HG02678 (cell line): ENCODE data around the gene JAKMIP1.
A peak's percentile ranks its signal among the peaks of the same experiment; 100 is the strongest.

Experiments
- ATAC-seq: cut with Tn5 transposase; IDR thresholded peaks from one replicate; pipeline ENCODE4 v1.9.1; 2021; ENCODE audit warnings: mild to moderate bottlenecking, moderate library complexity; ENCODE audit not compliant: unreplicated experiment

The JAKMIP1 gene

DNA sequence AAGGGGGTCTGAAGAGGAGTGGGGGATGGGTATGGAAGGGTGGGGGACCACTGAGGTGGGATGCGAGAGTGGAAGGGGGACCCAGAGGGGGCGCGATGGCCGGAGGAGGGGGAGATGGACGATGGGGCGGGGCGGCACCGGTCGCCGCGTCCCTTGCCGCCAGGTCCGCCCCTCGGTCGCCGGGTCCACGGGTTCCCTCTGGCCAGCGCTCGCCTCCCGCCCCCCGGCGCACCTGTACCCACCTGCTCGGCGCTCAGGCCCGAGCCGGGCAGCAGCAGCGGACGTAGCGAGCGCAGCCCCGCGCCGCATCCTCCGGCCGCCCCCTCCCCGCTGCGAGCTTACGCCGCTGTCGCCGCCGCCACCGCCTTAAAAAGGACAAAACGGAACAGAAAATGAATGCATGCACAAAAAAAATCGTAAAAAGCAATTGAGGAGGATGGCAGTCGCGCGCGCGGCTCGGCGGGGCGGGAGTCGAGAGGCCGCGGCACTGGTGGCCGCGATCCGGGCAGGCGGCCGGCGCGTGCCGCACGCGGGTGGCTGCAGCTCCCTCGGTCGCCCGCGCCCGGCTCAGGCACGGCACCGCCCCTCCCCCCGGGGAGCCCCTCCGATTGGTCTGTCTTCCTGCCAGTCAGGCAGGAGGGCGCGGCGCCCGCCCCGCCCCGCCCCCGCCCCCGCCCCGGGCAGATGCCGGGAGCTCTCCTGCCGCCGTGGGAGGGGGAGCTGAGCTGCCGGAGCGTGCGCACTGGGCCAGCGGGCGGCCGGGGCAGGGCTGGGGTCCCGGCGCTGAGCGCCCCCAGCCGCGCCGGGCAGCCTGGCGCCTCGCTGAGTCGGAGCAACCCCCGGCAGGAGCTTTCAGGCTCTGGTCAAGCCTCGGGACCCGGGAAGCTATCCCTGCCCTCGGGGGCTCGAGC is at the start of gene JAKMIP1:
Gene JAKMIP1 (minus strand): TSS at position 539 of the 911 bp plus-strand sequence. CDS start 87,699 bp downstream, outside the sequence.
- ATAC-seq, result peak; percentile 82

- ATAC-seq, result no peak
These were observed 48.0 kb upstream of the JAKMIP1 start for GRCh38 chr4:6248394-6248793.

DNA sequence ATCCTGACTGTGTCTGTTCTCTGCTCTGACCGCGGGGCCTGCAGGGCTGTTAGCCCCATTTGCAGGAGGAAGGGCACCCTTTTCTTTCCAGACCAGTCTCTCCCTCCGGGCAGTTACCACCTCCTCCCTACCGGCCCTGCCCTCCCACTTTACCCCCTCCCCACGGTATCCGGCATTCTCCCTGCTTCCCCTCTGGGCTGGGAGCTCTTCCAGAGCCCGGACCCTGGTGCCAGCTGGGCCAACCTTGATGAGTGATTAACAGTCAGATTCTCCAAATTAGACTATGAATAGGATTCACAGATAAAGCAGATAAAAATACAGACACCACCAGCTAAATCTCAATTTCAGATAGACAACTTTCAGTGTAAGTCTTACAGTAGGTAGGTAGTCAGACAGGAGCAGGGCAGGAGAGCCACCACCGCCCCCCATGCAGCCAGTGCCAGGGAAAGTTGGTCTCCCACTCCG is 45.9 kb upstream of the JAKMIP1 start:
- ATAC-seq, result no peak

DNA sequence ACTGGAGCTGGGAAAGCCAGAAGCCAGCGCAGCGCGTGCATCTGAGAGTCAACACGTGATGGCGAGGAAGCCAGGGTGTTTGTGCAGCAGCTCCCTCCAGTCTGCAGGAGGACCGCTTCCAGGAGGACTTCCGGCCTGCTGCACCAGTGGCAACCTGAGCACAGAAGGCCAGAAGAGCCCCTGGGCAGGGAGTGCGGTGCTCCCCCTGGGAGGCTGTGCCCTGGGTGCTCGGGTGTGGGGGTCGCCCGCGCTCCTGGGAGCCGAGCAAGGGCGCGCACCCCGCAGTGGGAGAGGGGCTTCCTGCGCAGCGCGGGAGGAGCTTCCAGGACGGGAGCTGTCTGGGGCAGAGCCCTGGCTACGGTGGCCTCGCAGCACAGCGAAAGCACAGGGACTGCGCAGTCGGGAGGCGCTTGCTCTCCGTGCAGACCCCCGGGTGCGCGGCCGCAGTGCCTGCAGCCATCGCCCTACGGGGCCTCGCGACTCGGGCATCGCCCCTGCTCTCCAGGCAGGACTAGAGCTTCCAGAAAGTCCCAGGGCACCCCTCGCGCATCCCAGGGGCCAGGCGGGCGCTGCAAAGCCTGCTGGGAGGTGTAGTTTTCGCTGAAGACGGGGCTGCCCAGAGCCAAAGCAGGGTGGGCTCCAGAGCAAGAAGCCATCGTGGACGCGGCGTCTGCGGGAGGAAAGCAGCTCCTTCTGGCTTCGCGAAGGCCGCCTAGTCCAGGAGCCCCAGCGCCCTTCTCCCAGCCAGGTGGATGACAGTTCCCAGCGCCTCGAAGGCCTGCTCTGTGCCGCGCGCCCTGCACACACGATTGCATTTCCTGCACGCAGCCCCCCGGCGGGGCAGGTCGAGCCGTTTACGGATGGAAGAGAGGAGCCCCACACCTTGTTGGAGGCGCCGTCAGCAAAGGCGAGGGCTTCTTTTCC is 45.2 kb upstream of the JAKMIP1 start:
- ATAC-seq, result no peak

DNA sequence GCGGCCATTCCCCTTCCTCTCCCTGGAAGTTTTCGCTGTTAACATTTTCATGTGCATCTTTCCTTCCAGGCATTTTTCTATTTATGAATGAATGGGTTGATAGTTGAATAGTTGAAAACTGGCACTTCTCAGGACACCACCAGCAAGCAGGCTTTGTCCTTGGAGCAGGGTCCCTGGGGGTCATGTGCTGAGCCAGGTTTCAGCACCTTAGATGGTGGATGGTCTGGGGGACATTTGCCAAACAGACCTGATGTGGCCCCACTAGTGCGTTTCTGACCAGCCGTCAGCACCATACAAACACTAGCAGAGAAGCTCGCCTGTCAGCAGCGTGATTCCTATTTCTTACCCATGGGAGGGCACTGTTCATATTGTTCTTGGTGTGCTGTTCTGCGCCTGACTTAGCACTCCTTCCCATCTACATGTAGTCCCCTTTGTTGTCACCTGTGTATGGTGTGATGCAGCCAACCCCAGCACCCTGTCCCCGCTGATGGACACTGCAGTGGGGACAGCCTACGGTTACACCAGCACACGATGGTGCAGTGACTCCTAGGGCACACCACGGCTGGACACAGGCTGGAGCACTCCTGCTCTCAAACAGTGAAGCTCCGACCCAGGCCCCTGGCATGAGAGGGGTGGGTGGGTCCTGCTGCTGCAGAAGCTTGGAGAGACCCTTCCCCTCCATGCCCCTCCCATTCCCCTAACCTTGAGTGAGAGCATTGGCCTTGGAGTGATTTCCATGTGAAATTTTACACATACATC is 42.1 kb upstream of the JAKMIP1 start:
- no peak for ATAC-seq

- no peak for ATAC-seq
These were observed 40.9 kb upstream of the JAKMIP1 start for GRCh38 chr4:6241062-6241845.

GRCh38 chr4:6239968-6240367 is 39.6 kb upstream of the JAKMIP1 start:
- no peak for ATAC-seq

DNA sequence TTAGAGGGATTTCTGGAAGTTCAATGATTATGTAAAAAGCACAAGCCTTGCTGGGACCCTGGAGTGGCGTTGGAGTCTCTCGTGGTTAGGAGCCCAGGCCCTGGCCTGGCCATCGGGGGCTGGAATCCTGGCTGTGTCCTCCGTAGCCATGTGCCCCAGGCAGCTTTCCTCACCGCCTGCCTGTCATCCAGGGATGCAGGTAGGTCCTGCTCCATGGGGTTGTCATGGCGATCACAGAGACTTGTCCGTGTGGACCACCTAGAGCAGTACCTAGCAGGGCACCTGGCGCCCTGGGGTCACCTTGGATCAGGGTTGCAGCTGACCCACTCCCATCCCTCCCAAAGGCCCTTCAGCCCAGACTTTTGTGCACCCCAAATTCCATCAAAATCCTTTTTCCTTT is 39.1 kb upstream of the JAKMIP1 start:
- ATAC-seq, result no peak

DNA sequence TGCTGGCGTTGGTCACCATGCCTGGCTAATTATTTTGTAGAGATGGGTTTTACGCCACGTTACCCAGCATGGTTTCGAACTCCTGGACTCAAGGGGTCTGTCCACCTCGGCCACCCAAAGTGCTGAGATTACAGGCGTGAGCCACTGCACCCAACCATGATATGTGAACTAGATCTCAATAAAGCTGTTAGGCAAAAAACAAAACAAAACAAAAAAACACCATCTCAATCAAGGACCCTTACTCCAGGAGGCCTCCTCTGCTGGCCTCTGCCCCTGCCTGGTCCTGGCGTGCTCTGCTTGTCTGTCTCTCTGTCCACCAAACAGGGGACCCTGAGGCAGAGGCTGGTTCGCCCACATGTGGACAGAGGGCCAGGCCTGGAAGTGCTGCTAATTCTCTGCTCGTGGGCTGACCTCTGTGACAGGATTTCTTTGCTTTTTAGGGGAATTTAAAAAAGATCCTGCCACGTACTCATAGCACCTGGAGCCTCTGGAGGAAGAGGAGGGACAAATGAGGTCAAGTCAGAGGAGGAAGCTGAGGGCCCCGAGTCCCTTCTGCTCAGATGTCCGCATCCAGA is 36.6 kb upstream of the JAKMIP1 start:
- no peak for ATAC-seq

GRCh38 chr4:6235901-6236640 is 35.7 kb upstream of the JAKMIP1 start:
- no peak for ATAC-seq

GRCh38 chr4:6235012-6235411 is 34.7 kb upstream of the JAKMIP1 start:
- ATAC-seq, result no peak

DNA sequence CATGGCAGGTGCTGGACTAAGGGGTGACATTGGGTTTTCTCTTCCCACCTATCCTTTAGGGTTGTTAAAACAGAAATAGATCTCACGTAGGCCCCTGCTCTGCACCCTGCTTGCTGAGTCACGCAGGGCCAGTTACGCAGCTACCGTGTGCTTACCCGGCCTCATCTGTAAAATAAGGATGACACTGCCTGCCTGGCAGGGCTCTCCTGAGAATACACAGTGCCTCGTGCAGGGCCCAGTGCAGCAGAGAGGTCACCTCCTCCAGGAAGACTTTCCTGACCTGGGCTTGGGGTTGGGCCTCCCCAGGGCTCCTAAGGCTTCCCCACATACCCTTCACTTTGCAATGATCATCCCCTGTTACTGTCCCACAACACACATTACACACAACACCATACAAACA is 33.6 kb upstream of the JAKMIP1 start:
- ATAC-seq, result no peak

GRCh38 chr4:6232836-6233785 is 32.8 kb upstream of the JAKMIP1 start:
- no peak for ATAC-seq

DNA sequence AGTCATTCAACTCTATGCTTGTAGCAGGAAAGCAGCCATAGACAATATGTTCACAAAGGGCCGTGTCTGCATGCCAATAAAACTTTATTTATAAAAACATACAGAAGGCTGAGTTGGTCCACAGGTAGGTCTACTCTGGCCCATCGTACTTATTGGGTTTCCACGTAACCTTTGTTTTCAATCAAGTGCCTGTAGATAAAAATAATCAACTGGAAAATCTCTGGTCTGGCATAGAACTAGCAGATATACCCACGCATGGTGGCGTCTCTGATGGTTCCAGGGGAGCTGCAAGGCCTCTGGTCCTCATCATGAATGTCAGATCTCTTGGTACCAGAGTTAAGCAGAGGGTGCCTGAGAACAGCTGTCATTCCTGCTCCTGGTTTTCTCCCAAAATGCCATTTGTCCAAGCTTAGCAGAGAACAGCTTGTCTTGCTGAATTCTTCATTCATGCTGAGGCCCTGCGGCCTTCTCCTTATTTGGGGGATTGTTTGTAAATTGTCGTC is 31.4 kb upstream of the JAKMIP1 start:
- ATAC-seq, result no peak

DNA sequence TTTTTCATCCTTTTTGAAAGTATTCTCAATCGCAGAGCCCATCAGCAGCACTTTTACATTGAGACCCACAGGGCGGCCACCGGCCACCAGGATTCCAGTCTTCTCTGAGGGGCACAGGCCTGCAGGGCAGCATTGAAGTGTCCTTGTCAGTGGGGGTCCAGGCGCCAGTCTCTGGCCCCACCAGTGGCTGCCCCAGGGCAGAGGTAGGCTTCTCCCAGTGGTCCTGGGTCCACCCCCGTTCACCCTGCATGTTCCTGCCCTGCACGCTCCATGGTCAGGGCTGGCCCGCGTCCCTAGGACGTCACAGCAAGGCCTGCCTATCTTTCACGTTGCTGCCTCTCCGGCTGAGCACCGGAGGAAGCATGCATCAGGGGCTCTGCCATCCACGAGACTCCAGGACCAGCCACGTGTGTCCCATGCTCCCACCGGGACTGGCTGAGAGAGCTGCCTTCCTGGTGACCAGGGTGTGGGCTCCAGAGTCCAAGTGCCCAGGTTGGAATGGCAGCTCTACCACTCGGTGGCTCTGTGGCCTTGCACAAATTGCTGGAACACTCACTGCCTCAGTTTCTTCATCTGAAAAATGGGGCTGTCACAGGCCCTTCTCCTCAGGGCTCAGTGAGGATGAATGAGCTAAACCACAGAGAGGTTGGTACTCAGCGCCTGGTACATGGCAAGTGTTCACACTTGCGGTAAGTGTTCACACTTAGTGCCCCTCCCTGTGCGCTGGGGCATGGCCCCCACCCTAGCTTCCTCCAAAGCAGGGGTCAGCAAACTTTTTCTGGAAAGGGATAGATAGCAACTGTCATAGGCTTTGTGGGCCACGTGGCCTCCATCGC is 30.7 kb upstream of the JAKMIP1 start:
- no peak for ATAC-seq

GRCh38 chr4:6230502-6230785 is 30.1 kb upstream of the JAKMIP1 start:
- ATAC-seq, result no peak
